HG03432 (cell line): Measurements from ENCODE around the gene GOLT1B.

Experiments used
- ATAC-seq: cut with Tn5 transposase; IDR thresholded peaks from one replicate; pipeline ENCODE4 v1.9.1; 2021; ENCODE audit warnings: mild to moderate bottlenecking, moderate library complexity; ENCODE audit not compliant: unreplicated experiment

Gene GOLT1B

DNA sequence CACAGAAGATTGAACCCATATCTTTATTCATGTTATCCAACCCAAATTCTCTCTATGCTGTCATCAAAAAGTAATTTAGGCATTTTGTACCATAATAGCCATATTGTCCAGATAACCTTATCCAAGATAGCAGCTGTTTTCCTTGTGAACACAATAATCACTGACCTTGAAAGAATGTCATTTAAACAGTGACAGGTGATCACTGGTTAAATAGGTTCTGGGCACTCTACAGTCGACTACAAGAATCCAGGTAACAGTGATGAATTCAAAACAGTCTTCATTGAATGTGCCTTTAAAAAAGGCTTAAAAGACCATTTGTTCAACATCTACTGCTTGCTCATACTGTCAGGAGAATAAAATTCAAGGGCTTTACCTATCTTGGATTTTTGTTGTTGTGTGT is 20.0 kb downstream of the GOLT1B start:
- no peak for ATAC-seq

DNA sequence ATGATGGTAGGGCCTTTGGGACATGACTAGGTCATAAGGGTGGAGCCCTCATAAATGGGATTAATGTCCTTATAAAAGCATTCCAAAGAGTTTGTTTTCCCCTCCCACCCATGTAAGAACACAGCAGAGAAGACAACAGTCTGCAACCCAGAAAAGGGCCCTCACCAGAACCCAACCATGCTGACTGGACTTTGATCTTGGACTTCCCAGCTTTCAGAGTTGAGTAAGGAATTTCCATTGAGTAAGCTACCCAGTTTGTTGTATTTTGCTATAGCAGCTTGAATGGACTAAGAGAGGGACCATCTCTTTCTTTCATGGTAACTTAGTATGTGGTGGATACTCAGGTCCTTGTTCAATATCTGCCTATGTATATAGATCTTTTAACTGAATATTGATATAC is 21.6 kb downstream of the GOLT1B start:
- no peak for ATAC-seq

DNA sequence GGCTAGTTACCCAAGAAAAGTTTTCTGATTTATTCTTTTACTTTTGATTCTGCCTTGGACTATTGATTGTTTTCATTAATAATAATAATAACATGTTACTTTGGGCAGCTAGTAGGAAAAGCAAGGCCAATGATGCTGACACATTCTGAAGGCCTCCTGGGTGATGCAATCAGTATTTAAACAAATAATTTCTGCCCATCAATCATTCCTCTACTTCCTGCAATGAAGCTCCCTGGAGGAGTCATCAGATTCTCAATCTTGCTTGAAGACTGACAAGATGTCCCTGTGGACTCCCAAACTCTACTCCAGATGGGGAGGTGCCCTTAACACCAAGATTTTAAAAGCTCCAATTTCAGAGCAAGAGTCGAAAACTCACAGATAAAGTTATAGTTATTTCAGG is 24.5 kb downstream of the GOLT1B start, which contains the start of gene SPX:
TSS of gene SPX (plus strand) at position 244 of the 400 bp plus-strand sequence. CDS start 177 bp downstream, outside the sequence.
- no peak for ATAC-seq

DNA sequence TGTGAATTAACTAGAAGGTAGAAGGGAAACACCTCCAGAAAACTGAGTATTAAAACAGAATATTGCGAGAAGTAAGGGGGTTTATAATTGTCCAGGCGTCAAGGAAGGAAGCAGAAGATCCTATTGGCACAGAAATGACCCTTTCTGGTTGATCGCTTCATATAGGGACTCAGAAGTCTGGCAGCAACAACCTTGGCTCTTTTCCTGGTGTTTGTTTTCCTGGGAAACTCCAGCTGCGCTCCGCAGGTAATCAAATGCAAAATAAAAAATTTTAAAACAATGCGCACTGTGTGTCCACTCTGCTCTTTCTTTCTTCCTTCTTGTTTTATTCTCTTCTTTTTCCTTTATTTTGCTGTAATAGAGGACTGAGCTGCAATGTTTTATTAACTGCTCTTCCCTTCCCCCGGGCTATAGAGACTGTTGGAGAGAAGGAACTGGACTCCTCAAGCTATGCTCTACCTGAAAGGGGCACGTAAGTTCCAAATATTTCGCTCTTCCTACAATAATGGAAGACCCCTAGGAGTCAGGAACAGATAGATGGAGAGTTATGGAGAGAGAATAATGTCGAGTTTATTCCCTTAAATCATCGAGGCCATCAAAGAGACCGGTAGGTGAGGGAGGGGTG is 25.2 kb downstream of the GOLT1B start:
- ATAC-seq: no peak

DNA sequence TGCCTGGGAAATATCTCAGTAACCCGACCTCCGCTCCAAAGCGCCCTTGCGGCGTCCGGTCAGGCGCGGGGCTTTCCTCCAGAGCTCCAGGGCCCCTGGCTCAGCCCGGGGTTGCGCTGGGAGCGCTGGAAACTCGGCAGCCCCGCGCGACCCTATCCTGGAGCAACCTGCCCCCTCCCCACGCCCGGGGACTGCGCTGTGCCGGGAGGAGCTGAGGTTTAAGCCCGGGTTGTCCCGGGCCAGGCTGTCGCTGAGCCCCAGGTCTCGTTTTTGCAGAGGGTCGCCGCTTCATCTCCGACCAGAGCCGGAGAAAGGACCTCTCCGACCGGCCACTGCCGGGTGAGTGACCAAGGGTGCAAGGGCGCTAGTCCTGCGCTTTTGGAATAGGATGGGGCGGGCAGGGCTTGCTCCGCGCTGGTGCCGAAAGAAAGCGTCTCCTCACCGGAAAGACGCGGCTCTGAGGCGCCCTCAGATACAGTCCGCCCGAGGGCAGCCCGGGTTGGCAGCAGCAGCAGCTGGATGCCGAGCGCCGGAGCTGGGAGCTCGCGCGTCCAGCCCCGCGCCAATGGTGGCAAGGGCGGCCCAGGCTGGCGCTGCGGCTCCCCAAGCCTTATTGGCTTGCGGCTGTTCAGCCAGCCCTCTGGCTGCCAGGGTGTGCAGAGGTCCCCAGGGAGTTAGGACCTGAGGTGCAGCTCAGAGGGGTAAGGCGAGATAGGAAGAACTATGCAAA is 26.0 kb downstream of the GOLT1B start:
- peak; percentile 97 for ATAC-seq

DNA sequence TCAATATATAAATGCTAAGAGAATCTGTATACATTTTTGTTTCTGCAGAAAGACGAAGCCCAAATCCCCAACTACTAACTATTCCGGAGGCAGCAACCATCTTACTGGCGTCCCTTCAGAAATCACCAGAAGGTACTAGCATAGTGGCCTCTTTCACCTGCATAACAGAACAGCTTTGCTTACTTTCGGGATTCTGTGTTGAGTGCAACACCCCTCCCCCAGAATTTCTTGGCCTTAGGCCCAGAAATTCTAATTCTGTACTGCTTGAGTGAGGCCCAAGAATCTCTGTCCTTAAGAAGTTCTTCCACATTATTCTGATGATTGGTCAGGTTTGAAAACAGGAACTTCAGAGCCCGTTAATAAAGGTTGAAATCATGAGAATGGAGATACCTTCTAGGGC is 27.4 kb downstream of the GOLT1B start:
- ATAC-seq: no peak

DNA sequence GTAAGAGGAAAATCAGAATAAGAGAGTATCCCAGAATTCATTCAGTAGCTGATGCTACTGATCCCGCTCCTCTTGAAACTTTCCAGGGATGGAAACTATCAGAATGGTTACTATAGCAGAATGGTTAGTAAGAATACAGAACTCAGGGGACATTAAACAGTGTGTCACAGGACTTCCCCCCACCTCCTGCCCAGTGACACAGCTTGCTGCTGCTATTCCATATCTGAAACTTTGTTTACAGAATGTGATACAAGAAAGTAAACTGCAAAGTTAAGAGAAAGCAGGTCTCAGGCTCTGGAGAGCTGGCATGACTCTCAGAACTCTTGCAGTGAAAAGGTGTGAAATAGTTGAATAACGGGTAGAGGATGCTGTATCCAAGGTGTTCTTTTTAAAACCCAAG is 27.9 kb downstream of the GOLT1B start:
- ATAC-seq: no peak

DNA sequence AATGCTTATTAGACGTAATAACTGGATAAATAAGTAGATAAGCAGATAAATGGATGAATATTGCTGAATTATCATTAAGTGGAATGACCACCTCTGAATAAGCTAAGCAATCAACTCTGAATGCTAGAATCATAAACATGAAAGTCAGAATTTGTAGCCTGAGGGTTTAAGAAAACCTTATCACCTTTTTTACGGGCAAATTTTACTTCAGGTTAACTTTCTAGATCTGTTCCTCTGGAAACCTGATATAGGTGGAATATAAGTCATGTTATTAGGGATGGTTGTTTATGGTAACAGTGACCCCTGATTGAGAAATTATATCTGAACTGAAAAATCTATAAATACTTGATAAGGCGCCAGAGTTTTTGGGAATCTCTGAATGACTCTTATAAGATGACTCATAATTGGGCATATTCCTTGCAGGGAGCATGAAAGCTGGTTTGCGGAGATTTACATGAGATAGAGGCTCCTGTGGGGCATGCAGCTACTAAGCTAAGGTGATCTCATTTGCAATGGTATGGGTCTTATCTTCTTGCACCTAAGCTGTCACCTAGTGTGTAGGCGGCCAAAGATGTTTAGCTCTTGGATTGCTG is 36.6 kb downstream of the GOLT1B start:
- ATAC-seq: no peak

DNA sequence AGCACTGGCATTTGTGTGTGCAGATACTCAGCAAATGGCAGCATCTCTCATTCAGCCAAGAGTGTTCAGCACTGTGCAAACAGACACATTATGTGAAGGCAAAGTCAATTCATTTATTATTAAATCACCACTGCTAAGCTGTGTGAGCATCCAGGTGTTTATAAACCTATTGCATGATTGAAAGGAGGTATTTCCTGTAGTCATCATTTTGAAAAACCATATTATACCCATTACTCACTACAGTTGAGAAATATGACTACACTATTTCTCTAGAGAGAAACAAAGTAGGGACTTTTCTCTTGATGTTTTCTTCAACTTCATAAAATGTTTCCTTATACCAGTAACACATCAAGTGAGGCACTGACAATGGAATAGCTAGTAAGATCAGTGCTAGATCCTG is 38.2 kb downstream of the GOLT1B start:
- peak; percentile 57 for ATAC-seq

DNA sequence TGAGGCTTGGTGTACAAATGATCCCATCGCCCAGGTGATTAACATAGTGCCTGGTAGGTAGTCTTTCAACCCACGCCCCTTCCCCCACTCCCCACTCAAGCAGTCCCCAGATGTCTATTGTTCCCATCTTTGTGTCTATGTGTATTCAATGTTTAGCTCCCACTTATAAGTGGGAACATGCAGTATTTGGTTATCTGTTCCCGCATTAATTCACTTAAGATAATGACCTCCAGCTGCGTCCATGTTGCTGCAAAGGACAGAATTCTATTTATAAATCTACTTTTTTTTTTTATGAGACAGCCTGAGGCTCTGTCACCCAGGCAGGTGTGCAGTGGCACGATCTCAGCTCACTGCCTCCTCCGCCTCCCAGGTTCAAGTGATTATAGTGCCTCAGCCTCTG is 40.2 kb downstream of the GOLT1B start:
- ATAC-seq: no peak

DNA sequence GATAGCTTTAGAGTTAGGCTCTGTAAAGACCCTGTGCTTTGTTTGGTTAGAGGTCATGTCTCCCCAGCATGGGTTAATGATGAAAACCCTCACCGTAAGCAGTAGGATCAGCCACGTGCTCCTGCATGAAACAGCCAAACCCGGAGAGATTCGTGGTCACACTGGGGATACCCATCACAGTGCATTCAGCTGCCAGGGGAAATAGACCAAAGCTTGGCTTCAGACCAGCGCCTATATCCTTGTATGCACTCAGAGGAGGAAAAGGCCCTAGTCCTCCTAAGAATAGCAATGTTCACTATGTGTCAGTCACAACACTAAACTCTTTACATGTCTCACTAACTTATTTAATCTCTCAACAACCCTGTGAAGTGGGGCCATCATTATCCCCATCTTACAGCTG is 40.8 kb downstream of the GOLT1B start:
- no peak for ATAC-seq

DNA sequence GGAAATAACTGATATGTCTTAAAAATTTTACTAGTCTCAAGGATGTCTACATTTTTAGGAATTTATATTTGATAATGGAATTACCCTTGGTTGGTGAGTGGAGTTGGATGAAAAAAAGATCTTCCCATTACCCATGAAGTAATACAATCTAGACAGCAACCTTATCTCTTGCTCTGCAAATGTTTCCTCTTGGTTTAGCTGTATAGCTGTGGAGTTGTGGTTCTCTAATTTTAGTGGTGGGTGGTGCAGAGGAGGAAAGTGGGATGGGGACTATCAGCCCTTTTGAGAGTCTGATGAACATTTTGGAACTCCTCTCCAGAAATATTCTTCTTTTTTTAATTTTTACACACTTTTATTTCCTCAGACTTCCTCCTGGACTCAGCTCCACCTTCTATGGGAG is 41.6 kb downstream of the GOLT1B start:
- ATAC-seq: no peak

DNA sequence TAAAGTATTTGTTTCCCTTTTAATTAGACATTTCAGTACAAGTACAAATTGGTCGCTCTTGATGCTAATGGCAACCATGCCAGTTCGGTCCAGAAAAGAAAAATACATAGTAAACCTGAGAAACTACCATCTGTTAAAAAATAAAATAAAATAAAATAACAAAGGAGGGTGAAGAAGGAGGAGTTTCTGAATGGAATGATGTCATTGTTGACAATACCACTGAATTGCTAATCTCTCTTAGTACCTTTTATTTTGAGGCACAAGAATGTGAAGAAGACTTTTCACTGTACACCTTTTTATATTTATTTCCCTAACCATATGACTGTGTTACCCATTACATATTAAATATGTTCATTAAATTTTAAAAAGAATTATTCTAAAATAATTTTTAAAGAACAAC is 44.0 kb downstream of the GOLT1B start:
- ATAC-seq: no peak

DNA sequence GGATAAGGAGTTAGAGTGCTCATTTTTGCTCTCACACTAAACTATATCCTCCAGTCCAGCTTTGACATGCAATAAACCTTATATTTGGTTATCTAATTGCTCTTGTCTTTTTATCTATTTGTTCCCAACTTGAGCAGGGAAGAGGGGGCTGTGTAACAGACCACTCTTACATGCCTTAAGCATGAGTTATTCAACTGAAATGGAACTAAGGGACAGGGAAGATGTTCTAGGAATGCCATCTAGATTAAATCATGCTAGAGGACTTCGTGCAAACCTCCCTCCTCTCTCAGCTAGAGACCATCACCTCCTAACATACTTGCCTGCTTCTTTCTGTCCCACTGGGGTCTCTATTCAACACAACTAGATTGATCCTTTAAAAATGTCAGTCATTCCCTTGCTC is 45.1 kb downstream of the GOLT1B start:
- ATAC-seq: no peak

DNA sequence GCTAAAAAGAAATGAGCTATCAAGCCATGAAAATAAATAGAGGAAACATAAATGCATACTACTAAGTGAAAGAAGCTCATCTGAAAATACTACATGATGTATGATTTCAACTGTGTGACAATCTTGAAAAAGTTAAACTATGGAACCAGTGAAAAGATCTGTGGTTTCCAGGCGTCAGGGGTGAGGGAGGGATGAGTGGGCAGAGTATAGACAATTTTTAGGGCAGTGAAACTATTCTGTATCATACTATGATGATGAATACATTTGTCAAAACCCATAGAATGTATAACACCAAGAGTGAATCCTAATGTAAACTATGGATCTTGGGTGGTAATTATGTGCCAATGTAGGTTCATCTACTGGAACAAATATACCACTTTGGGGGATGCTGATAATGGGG is 45.8 kb downstream of the GOLT1B start:
- ATAC-seq: no peak

DNA sequence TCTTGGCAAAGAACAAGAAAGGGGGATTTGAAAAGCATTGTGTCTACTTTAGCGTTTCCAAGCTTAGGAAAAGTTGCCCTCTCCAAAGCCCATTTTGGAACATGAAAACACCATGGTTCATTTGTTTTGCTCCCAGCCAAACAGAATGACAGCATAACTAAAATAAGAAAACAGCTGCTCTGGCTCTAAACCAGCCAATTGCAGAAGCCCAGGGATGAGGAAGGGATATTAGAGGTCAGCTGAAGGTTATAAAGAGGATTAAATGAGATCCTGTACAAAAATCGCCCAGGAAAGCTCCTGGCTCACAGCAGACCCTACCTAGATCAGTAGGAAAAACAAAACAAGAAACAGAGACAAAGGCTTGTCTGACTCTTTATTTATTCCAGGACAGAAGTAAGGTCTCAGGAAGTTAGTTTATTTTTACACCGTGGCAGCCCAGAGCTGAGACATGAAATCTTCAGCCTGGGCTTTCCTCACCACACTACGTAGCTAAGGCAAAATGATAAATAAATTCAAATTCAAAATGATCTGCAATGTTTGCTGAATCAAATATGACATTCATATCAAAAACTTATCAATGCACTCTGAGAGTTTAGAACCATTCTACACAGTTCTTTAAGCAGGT is 50.4 kb downstream of the GOLT1B start:
- no peak for ATAC-seq

DNA sequence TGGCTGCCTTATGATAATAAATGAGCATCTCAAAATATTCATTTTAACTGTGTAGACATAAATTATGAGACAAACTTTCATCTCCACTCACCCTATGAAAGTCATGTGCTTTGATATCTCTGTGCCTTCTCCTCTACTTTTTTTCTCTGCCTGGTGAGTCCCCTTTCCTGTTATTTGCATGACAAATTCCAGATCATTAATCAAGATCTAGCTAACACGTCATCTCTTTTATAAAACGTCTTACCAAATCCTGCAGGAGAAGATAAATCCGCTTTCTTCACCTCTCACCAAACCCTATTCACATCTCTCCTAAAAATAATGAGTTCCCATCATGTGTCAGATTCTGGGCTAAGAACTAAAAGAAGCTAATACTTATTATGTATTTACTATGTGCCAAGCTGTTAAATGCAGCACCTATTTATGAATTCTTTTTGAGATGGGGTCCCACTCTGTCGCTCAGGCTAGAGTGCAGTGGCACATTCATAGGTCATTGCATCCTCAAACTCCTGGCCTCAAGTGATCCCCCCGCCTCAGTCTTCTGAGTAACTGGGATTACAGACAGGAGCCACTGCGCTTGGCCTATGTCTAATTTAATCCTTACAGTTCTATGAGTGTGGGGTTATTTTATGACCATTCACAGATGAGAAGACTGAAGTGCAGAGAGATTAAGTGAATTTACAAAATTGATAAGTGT is 51.2 kb downstream of the GOLT1B start:
- ATAC-seq: no peak

DNA sequence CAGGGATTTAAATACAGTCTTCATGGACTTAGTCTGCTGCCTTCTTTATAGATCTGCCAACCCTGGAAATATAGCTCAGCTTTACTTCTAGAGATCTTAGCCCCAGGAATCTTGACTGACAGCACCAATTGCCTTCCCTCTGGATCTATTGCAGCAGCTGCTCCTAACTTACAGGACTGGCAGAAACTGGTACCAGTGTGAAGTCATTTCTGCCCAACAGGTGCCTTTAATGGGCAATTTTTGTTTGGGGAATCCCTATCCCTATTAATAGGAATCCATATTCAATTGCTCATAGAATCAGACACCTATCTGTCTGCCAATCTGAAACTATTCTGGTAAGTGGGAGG is 51.7 kb downstream of the GOLT1B start:
- no peak for ATAC-seq

DNA sequence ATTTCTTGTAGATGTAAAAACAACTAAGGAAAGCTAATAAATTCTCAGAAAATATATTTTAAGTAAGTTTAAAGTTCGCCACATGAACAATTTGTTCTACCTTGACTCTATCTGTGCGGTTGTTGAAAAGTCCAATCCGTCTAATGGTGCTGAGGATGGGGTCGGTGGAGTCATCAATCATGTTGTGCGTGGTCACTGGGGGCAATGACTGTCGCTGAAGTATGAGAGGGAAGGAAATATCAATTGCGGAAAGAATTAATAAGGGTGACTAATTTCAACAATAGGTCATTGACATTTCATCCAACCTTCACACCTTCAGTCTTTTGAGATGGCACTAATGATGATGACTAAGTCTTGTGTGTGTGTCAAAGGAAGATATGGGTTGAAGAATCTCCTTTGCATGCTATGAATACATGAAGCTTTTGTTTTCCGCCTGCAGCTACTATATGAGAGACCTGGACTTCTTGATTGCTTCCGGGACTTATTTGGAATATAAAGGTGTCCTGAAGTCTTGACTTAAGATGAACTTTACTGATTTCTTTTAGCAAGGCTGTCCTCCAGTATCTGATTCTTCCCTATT is 56.6 kb downstream of the GOLT1B start:
- no peak for ATAC-seq

DNA sequence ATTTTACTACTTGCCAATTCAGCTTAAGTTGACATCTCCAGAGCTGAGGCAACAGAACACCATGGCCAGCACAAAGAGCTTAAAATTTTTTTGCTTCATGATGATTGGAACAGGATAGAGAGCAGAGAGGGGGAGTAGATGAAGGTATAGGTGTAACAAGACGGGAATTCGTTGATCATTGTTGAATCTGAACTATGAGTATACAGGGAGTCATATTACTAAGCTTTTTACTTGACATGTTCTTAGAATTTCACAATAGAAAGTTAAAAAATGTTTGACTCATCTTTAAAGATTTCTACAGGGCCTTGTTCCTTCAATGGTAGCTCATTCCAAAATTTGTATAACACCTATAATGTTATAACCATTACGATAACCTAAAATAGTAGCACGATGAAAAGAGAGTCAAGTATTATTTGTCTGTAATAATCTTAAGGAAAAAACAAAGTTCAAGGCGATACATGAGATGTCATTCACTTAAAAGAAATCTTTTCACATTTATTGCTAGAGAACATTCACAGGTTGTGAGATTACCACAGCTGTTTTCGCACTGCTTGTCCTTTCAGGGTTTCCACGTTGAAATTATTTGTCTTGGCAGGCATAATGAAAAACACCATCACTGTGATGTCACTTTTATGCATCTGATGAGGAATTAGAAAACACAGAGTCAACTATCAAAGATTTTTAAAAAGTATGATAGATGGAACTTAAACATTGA is 58.4 kb downstream of the GOLT1B start:
- no peak for ATAC-seq
